Eye (tissue), 1 donor: Measurements from ENCODE around the gene KLHL12.
A peak's percentile ranks its signal among the peaks of the same experiment; 100 is the strongest.

ENCODE experiments used
- DNase-seq: peaks from one replicate; pipeline ENCODE4 v3.0.0-alpha.2; 2015

Gene KLHL12

GRCh38 chr1:202926581-202927491, at the start of gene KLHL12:
TSS of gene KLHL12 (minus strand) at chr1:202927234. CDS start at chr1:202925162, 2,072 bp downstream.
- peak; percentile 99 for DNase-seq

- DNase-seq: no peak
These were observed 49.6 kb upstream of the KLHL12 start for GRCh38 chr1:202976633-202977032.

- no peak for DNase-seq
These were observed 47.8 kb upstream of the KLHL12 start for GRCh38 chr1:202974856-202975255.

GRCh38 chr1:202972046-202972445, 45.0 kb upstream of the KLHL12 start:
- DNase-seq: no peak

GRCh38 chr1:202968895-202969295, 41.9 kb upstream of the KLHL12 start:
- DNase-seq: peak; percentile 76

GRCh38 chr1:202968351-202968750, 41.3 kb upstream of the KLHL12 start:
- no peak for DNase-seq

GRCh38 chr1:202967684-202968281, 40.7 kb upstream of the KLHL12 start:
- no peak for DNase-seq

GRCh38 chr1:202966006-202966898, 39.2 kb upstream of the KLHL12 start:
- peak; percentile 4 for DNase-seq

GRCh38 chr1:202965422-202965821, 38.4 kb upstream of the KLHL12 start:
- DNase-seq: no peak

- DNase-seq: peak; percentile 26
These were observed 37.9 kb upstream of the KLHL12 start for GRCh38 chr1:202964791-202965410.

- DNase-seq: no peak
These were observed 34.3 kb upstream of the KLHL12 start for GRCh38 chr1:202961220-202961880.

- DNase-seq: no peak
These were observed 32.2 kb upstream of the KLHL12 start for GRCh38 chr1:202959276-202959620.

GRCh38 chr1:202958544-202959275, 31.7 kb upstream of the KLHL12 start:
- no peak for DNase-seq

GRCh38 chr1:202957733-202958543, 30.9 kb upstream of the KLHL12 start, which contains the start of gene ADIPOR1:
TSS of gene ADIPOR1 (minus strand) at chr1:202958312. CDS start at chr1:202951070, 7,242 bp downstream.
- DNase-seq: peak; percentile 92

GRCh38 chr1:202956969-202957368, 29.9 kb upstream of the KLHL12 start:
- DNase-seq: no peak

GRCh38 chr1:202954057-202954745, 27.2 kb upstream of the KLHL12 start:
- DNase-seq: no peak

- no peak for DNase-seq
These were observed 26.4 kb upstream of the KLHL12 start for GRCh38 chr1:202953392-202953791.

- no peak for DNase-seq
These were observed 25.8 kb upstream of the KLHL12 start for GRCh38 chr1:202952818-202953217.

GRCh38 chr1:202952099-202952498, 25.1 kb upstream of the KLHL12 start:
- DNase-seq: no peak

- no peak for DNase-seq
These were observed 24.4 kb upstream of the KLHL12 start for GRCh38 chr1:202951437-202951836.
